Subcutaneous abdominal adipose tissue (tissue), 5 donors: Measurements from ENCODE around the gene MANBA.

Experiments used
- H3K27ac ChIP-seq: one replicate; pipeline ENCODE4 v1.7.0; 2013; ENCODE audit warnings: low read depth, mild to moderate bottlenecking, inconsistent platforms, low read length, moderate library complexity
- H3K27me3 ChIP-seq, 5 donors: one replicate each; pipeline ENCODE4 v1.7.0; 2013; ENCODE audit warnings: low read length in 5 of 5, inconsistent platforms in 1 of 5; ENCODE audit not compliant: control insufficient read depth in 5 of 5, insufficient read depth in 4 of 5
- H3K36me3 ChIP-seq, 5 donors: one replicate each; pipeline ENCODE4 v1.7.0; 2013; ENCODE audit warnings: low read length in 5 of 5; ENCODE audit not compliant: control insufficient read depth in 5 of 5, insufficient read depth in 5 of 5
- H3K4me1 ChIP-seq, 5 donors: one replicate each; pipeline ENCODE4 v1.7.0; 2013; ENCODE audit warnings: low read length in 5 of 5, mild to moderate bottlenecking in 3 of 5, moderate library complexity in 1 of 5; ENCODE audit not compliant: control insufficient read depth in 5 of 5, insufficient read depth in 5 of 5
- H3K4me3 ChIP-seq, 5 donors: one replicate each; pipeline ENCODE4 v1.7.0; 2013; ENCODE audit warnings: low read length in 5 of 5, low read depth in 1 of 5
- H3K9ac ChIP-seq, 5 donors: one replicate each; pipeline ENCODE4 v1.7.0; 2013; ENCODE audit warnings: low read length in 5 of 5, mild to moderate bottlenecking in 4 of 5, moderate library complexity in 3 of 5
- H3K9me3 ChIP-seq, 5 donors: one replicate each; pipeline ENCODE4 v1.7.0; 2013; ENCODE audit warnings: low read length in 5 of 5; ENCODE audit not compliant: control insufficient read depth in 5 of 5
- donor health status: healthy.
- donor health status: healthy.
- donor health status: healthy.
- donor health status: healthy.
- donor health status: healthy.

Gene MANBA

DNA sequence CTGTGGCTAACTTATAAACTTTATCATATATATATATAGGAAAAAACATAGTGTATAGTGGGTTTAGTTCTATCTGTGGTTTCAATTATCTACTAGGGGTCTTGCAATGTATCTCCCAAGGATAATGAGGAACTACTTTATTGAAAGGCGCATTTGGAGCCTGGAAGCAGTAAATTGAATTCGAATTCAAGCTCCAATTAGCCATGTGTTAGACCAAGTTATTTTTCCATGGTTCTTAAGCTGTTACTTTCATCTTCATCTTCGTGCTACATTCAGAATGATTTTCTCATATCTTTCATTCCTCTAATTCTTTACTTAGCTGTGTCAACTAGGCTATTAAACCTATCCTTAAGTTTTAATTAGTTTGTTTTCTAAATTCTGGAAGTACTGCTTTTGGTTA lies 27.2 kb upstream of the MANBA start:
- H3K4me1 ChIP-seq = peaks cover 0 to 4% (median 0%) of the 10 kb centered on the region in 5 donors
- H3K36me3 ChIP-seq = peaks cover 3 to 12% (median 9%) of the 10 kb centered on the region in 5 donors
- no peak overlapping the region for H3K4me3 ChIP-seq
- H3K27me3 ChIP-seq = no peaks in the 10 kb centered on the region
- no peak overlapping the region for H3K9ac ChIP-seq
- H3K9me3 ChIP-seq = peaks cover 0 to 7% (median 0%) of the 10 kb centered on the region in 5 donors
- H3K27ac ChIP-seq = no peak overlapping the region

DNA sequence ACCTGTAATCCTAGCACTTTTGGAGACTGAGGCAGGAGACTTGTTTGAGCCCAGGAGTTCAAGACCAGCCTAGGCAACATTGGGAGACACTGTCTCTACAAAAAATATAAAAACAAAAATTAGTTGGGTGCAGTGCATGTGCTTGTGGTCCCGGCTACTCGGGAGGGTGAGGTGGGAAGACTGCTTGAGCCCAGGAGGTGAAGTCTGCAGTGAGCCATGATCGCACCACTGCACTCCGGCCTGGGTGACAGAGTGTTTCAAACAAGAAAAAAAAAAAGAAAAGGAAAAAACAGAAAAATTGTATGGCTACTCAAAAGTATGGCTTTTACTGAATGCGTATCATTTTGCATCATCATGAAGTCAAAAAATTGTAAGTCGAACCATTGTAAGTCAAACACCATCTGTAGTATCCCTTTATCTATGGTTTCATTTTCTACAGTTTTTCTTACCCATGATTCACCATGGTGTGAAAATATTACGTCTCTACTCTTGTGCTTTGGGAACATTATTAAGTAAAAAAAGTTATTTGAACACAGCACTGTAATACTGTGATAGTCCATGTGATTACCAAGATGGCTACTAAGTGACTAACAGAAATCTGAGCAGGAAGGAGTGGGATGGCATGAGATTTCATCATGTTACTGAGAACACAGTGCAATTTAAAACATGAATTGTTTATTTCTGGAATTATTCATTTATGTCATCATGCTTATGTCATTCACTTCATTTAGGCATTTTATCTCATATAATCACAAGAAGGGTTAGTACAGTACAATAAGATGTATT lies 26.5 kb upstream of the MANBA start:
- H3K4me3 ChIP-seq = no peak overlapping the region
- H3K27ac ChIP-seq = no peak overlapping the region
- peaks cover 0 to 7% (median 0%) of the 10 kb centered on the region in 5 donors for H3K9me3 ChIP-seq
- H3K27me3 ChIP-seq = no peaks in the 10 kb centered on the region
- H3K9ac ChIP-seq = no peak overlapping the region
- H3K36me3 ChIP-seq = peaks cover 3 to 6% (median 4%) of the 10 kb centered on the region in 5 donors
- peaks cover 0 to 4% (median 0%) of the 10 kb centered on the region in 5 donors for H3K4me1 ChIP-seq

DNA sequence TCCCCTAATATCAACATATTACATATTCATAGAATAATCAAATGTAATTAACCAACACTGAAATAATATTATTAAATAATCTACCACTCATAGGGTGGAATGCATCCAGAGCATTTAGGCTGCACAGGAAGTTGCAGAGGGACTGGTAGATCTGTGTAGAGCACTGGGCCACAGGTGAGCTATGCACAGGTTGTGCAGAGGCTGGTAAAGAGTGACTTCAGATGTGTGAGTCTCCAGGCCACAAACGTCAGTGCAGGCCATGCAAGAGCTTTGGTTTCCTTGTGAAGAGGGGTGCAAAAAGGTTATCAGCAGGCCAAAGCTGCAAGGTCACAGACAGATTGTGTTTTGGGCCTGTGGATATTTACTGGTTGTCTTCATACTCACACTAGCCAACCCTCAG lies 25.5 kb upstream of the MANBA start:
- Histone ChIP-seq H3K9me3 (peaks cover 0 to 7% (median 0%) of the 10 kb centered on the region in 5 donors), H3K9ac (no peak overlapping the region), H3K27me3 (no peaks in the 10 kb centered on the region), H3K36me3 (peaks cover 0 to 1% (median 0%) of the 10 kb centered on the region in 5 donors), H3K4me3 (no peak overlapping the region), H3K4me1 (peaks cover 0 to 4% (median 0%) of the 10 kb centered on the region in 5 donors), H3K27ac (no peak overlapping the region)

DNA sequence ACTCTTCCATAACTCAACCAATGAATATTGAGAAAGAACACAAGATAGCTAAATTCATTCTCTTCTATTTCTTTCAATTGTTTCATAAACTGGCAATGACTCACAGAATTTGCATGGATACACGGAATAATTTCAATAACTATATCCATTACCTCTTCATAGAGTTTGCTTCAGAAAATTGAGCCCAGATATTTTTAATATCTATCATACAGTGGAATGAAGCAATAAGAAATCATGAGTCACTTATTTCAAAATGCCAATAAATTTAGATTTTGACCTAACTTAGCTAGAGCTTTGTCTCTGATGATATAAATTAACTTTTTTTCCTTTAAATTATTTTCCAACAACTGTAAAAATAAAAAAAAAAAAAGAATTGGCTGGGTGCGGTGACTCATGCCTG lies 22.2 kb upstream of the MANBA start:
- Histone ChIP-seq H3K9me3 (peaks cover 0 to 5% (median 0%) of the 10 kb centered on the region in 5 donors), H3K4me1 (peaks cover 0 to 4% (median 0%) of the 10 kb centered on the region in 5 donors), H3K27ac (no peak overlapping the region), H3K36me3 (no peaks in the 10 kb centered on the region), H3K27me3 (no peaks in the 10 kb centered on the region), H3K4me3 (no peak overlapping the region), H3K9ac (no peak overlapping the region)

DNA sequence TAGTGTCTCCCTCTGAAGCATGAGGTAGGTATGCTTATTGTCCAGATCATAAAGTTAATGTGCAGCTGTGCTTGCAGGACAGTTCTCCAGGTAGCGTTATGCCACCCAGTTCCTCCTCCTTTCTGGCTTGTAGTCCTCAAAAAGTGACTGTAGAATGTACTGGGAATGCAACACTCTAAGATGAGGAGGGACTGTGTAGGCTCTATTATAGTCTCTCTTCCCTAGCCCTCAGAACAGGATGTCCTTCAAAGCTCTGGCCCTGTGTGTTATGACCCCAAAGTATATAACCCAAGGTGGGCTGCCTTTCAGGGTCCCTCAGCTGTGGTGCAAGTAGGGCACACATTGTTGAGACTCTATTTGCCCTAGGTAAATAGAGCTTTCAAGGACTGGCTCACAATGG lies 20.8 kb upstream of the MANBA start:
- H3K9me3 ChIP-seq = no peaks in the 10 kb centered on the region
- H3K4me1 ChIP-seq = peaks cover 0 to 4% (median 0%) of the 10 kb centered on the region in 5 donors
- no peak overlapping the region for H3K4me3 ChIP-seq
- H3K36me3 ChIP-seq = no peaks in the 10 kb centered on the region
- H3K9ac ChIP-seq = no peak overlapping the region
- no peak overlapping the region for H3K27ac ChIP-seq
- H3K27me3 ChIP-seq = no peaks in the 10 kb centered on the region

DNA sequence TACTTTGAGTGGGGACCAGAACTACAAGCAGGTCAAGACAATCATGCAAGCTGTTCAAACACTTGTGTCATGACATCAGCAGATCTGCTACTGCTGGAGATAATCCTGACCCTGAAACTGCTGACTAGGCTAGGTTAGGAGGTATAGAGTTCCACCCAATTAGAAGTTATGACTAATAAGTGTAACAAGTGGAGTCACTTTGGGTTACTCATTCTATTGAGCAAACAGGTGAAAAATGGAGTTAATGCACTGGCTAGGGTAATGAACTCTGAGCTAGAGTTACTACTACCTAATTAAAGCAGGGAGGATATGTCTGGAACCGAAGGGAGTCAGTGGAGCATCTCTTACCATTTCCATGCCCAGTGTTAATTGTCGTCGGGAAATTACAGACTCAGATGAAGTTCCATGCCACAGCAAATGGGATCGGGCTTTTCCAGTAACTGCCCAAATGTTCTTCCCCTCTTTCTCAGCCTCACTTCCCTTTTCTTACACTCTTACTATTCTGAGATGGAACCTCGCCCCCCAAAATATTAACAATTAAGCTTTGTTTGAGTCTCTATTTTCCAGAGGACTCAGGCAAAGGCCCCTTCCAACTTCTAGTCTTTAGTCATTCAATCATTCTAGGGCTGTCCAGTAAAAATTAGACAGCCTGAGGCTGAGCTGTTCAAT lies 19.8 kb upstream of the MANBA start:
- Histone ChIP-seq H3K27me3 (no peaks in the 10 kb centered on the region), H3K9ac (no peak overlapping the region), H3K4me1 (peaks cover 0 to 4% (median 0%) of the 10 kb centered on the region in 5 donors), H3K9me3 (no peaks in the 10 kb centered on the region), H3K27ac (no peak overlapping the region), H3K36me3 (no peaks in the 10 kb centered on the region), H3K4me3 (no peak overlapping the region)

DNA sequence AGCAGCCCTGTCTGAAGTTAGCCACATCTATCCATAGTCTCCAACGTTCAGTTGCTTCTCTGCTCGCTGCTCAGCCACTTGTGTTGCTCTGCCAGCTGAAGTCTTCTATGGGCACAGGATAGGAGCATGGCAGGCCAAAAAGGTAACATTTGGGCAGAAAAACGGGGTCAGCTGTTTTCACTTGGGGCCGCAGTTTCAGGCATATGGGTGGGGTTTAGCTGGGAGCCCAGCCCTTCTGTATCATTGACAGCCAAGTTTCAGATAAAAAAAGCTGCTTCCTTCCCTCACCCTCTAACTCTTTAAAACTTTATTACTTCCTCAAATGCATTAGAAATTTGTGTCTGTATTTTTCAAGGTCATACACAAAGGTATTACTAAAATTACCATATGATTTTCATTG lies 18.4 kb upstream of the MANBA start:
- no peak overlapping the region for H3K4me3 ChIP-seq
- H3K36me3 ChIP-seq = no peaks in the 10 kb centered on the region
- H3K27ac ChIP-seq = no peak overlapping the region
- no peak overlapping the region for H3K9ac ChIP-seq
- H3K27me3 ChIP-seq = no peaks in the 10 kb centered on the region
- H3K9me3 ChIP-seq = no peaks in the 10 kb centered on the region
- peaks cover 0 to 4% (median 0%) of the 10 kb centered on the region in 5 donors for H3K4me1 ChIP-seq

DNA sequence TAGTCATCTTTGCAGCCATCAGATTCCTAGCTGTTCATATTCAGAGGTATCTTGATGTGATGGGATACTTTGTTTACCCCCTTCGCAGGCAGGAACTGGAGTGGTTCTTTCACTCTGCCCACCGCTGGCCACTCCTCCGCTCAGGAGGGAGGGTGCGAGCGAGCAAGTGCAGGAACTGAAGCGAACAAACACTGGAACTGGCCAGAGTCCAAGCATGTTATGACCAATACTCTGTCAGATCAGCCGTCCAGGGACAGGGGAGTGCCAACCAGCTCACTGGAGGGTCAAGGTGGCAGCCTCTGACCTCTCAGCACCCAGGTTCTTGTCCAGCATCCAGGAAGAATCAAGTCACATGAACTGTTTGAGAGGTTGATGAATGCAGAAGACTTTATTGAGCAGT lies 18.0 kb upstream of the MANBA start:
- Histone ChIP-seq H3K9ac (no peak overlapping the region), H3K9me3 (no peaks in the 10 kb centered on the region), H3K4me1 (peaks cover 0 to 4% (median 0%) of the 10 kb centered on the region in 5 donors), H3K27me3 (no peaks in the 10 kb centered on the region), H3K4me3 (no peak overlapping the region), H3K27ac (no peak overlapping the region), H3K36me3 (no peaks in the 10 kb centered on the region)

DNA sequence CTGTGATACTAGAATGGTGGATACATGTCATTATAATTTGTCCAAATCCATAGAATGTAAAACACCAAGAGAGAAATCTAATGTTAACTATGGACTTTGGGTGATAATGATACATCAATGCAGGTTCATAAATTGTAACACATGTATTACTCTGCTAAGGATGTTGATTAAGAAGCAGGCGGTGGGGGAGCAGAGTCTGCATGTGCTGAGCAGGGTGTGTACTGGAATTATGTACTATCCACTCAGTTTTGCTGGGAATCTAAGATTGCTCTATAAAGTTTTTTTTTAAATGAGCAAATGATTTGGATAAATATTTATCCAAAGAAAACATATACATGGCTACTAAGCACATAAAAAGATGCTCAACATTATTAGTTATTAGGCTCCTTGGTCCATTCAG lies 15.0 kb upstream of the MANBA start:
- Histone ChIP-seq H3K27me3 (no peaks in the 10 kb centered on the region), H3K4me3 (no peak overlapping the region), H3K4me1 (peaks cover 0 to 4% (median 0%) of the 10 kb centered on the region in 5 donors), H3K9ac (no peak overlapping the region), H3K9me3 (no peaks in the 10 kb centered on the region), H3K27ac (no peak overlapping the region), H3K36me3 (no peaks in the 10 kb centered on the region)

DNA sequence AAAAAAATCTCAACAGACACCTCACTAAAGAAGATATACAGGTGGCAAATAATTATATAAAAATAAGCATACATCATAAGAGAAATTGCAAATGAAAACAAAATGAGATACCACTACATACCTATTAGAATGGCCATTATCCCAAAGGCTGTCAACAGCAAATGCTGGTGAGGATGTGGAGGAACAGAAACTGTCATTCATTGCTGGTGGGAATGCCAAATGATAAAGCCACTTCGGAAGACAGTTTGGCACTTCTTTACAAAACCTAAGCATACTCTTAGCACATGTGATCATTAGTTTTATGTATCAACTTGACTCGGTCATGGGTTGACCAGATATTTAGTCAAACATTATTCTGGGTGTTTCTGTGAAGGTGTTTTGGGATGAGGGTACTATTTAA lies 13.5 kb upstream of the MANBA start:
- no peak overlapping the region for H3K27ac ChIP-seq
- H3K9me3 ChIP-seq = no peaks in the 10 kb centered on the region
- no peaks in the 10 kb centered on the region for H3K4me1 ChIP-seq
- no peaks in the 10 kb centered on the region for H3K27me3 ChIP-seq
- no peaks in the 10 kb centered on the region for H3K36me3 ChIP-seq
- no peak overlapping the region for H3K9ac ChIP-seq
- no peak overlapping the region for H3K4me3 ChIP-seq
